ENCODE measurements around the gene NEU3.

Gene NEU3

GRCh38 chr11:75050516-75050915 lies 61.8 kb downstream of the NEU3 start:
- TF ChIP-seq CTCF (IDR thresholded peaks at IDR 0.05; ENCODE audit: low read length, missing control alignments) = no peak
- no peak overlapping the region for H3K4me3 ChIP-seq (replicated peaks; ENCODE audit: low read depth, low read length)

GRCh38 chr11:75051043-75051442 lies 62.3 kb downstream of the NEU3 start:
- H3K4me3 ChIP-seq (replicated peaks; ENCODE audit: low read depth, low read length) = no peak overlapping the region
- no peak for DNase-seq (ENCODE audit: low read depth)
- no peak for TF ChIP-seq CTCF (IDR thresholded peaks at IDR 0.05; ENCODE audit: low read length, missing control alignments)

More at GRCh38 chr11:75050516-75050915, 61.8 kb downstream of the NEU3 start:
- no peak for DNase-seq (ENCODE audit: low read depth)

DNA sequence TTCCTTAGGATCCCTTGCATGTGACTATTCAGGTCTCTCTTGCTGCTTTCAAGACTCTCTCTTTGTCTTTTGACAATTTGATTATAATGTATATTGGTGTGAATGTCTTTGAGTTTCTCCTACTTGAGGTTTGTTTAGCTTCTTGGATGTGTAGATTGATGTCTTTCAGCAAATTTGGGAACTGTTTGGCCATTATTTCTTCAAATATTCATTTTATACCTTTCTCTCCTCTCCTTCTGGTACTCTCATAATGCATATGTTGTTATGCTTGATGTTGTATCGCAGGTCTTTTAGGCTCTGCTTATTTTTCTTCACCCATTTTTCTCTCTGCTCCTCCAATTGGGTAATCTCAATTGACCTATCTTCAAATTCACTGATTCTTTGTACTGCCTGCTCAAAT lies 63.7 kb downstream of the NEU3 start:
- H3K4me3 ChIP-seq (replicated peaks; ENCODE audit: low read depth, low read length) = no peak overlapping the region
- no peak for TF ChIP-seq CTCF (IDR thresholded peaks at IDR 0.05; ENCODE audit: low read length, missing control alignments)
- no peak for DNase-seq (ENCODE audit: low read depth)

DNA sequence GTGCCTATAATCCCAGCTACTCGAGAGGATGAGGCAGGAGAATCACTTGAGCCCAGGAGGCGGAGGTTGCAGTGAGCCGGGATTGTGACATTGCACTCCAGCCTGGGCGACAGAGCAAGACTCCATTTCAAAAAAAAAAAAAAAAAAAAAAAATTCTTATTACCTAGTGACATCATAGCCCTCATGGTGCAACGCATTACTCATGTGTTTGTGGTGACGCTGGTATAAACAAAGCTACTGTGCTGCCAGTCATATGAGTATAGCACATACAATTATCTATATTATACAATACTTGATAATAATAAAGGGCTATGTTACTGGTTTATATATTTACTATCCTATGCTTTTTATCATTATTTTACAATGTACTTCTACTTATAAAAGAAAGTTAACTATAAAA lies 66.8 kb downstream of the NEU3 start:
- no peak for DNase-seq (ENCODE audit: low read depth)
- no peak for TF ChIP-seq CTCF (IDR thresholded peaks at IDR 0.05; ENCODE audit: low read length, missing control alignments)
- no peak overlapping the region for H3K4me3 ChIP-seq (replicated peaks; ENCODE audit: low read depth, low read length)

DNA sequence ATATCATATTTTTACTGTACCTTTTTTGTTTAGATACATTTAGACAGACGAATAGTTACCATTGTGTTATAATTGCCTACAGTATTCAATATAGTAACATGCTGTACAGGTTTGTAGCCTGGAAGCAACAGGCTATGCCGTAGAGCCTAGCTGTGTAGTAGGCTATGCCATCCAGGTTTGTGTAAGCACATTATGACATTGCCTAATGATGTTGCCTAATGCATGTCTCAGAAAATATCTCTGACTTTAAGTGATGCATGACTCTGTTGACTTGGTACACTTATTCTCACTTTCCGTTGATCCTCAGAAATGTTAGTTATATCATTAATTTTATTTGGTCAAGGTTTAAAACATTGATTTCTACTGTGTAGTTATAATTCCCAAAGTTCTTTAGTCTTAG lies 68.1 kb downstream of the NEU3 start:
- DNase-seq (ENCODE audit: low read depth) = no peak
- no peak for TF ChIP-seq CTCF (IDR thresholded peaks at IDR 0.05; ENCODE audit: low read length, missing control alignments)

GRCh38 chr11:75059299-75059698 lies 70.6 kb downstream of the NEU3 start:
- no peak for TF ChIP-seq CTCF (IDR thresholded peaks at IDR 0.05; ENCODE audit: low read length, missing control alignments)
- H3K4me3 ChIP-seq (replicated peaks; ENCODE audit: low read depth, low read length) = no peak overlapping the region
- no peak for DNase-seq (ENCODE audit: low read depth)

More for the DNA sequence above, 68.1 kb downstream of the NEU3 start:
- no peak overlapping the region for H3K4me3 ChIP-seq (replicated peaks; ENCODE audit: low read depth, low read length)

- H3K4me3 ChIP-seq (replicated peaks; ENCODE audit: low read depth, low read length) = no peak overlapping the region
- no peak for TF ChIP-seq CTCF (IDR thresholded peaks at IDR 0.05; ENCODE audit: low read length, missing control alignments)
These were observed 75.1 kb downstream of the NEU3 start for GRCh38 chr11:75063741-75064314.

More at GRCh38 chr11:75063741-75064314, 75.1 kb downstream of the NEU3 start:
- no peak for DNase-seq (ENCODE audit: low read depth)
